Lower leg skin (tissue), 4 donors: ENCODE measurements around the gene AFF2. TPM values are rescaled to one million over a fixed set of nuclear protein-coding genes. Genes with fewer than 3 reads are reported as not detected.

Source experiments
- DNase-seq, 2 donors: peaks; one replicate each; pipeline ENCODE4 v3.0.0-alpha.2; 2019; ENCODE audit warnings: low spot score in 2 of 2
- H3K4me3 ChIP-seq: fragments of 200-600 bp; sonication (generic); 2 replicates; pipeline ENCODE4 v1.5.1; 2017; ENCODE audit warnings: mild to moderate bottlenecking, low read depth; ENCODE audit not compliant: poor library complexity, severe bottlenecking
- POLR2A ChIP-seq, 2 donors: fragments of 450-650 bp; IDR thresholded peaks; one replicate each; pipeline ENCODE4 v1.6.1; 2016 to 2017; ENCODE audit warnings: antibody characterized with exemption in 2 of 2, mild to moderate bottlenecking in 1 of 2, moderate library complexity in 1 of 2
- WGBS, 2 donors: methylation state at CpG; one replicate each; pipeline ENCODE4 v1.1.5; 2018; 5-methylcytosine and 5-hydroxymethylcytosine counted together
- intact Hi-C: fragments of 100-400 bp; cut with DNase I; formaldehyde crosslinking; loops from one replicate; pipeline ENCODE4 v1.15.0; 2023; ENCODE audit warnings: low total_unique reads
- total RNA-seq, 4 donors: library from RNA; depleted of rRNA; stranded (reverse); fragments of >200 nt; gene quantifications; one replicate each; pipeline ENCODE4 v1.1.0, GENCODE V29; 2016
- TF ChIP-seq, protein P1 (sequence below), 3 donors: fragments of 450-650 bp; IDR thresholded peaks; one replicate each; pipeline ENCODE4 v1.5.1; 2016; ENCODE audit warnings: antibody characterized with exemption in 3 of 3, mild to moderate bottlenecking in 3 of 3, moderate library complexity in 2 of 3

Gene AFF2
- total RNA-seq, 4 donors from 2014 or later: 1.1 to 6.4 (median 2.5) TPM

GRCh38 chrX:148536961-148537360, 36.5 kb downstream of the AFF2 start:
- WGBS, 2 donors: 81% methylated on average over 1 of the region's 1 CpG
- intact Hi-C loops: no loop called here
- TF ChIP-seq, protein P1, sequence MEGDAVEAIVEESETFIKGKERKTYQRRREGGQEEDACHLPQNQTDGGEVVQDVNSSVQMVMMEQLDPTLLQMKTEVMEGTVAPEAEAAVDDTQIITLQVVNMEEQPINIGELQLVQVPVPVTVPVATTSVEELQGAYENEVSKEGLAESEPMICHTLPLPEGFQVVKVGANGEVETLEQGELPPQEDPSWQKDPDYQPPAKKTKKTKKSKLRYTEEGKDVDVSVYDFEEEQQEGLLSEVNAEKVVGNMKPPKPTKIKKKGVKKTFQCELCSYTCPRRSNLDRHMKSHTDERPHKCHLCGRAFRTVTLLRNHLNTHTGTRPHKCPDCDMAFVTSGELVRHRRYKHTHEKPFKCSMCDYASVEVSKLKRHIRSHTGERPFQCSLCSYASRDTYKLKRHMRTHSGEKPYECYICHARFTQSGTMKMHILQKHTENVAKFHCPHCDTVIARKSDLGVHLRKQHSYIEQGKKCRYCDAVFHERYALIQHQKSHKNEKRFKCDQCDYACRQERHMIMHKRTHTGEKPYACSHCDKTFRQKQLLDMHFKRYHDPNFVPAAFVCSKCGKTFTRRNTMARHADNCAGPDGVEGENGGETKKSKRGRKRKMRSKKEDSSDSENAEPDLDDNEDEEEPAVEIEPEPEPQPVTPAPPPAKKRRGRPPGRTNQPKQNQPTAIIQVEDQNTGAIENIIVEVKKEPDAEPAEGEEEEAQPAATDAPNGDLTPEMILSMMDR (IDR thresholded peaks at IDR 0.05): no peak
- TF ChIP-seq POLR2A (IDR thresholded peaks at IDR 0.05): no peak
- no peak for DNase-seq
- H3K4me3 ChIP-seq: no peak overlapping the region

GRCh38 chrX:148537556-148538182, 37.3 kb downstream of the AFF2 start:
- WGBS, 2 donors: 72 to 76% methylated on average over 15 of the region's 15 CpGs
- no peak for DNase-seq
- intact Hi-C loops: no loop called here
- no peak overlapping the region for H3K4me3 ChIP-seq
- TF ChIP-seq, protein P1 (IDR thresholded peaks at IDR 0.05): no peak
- TF ChIP-seq POLR2A (IDR thresholded peaks at IDR 0.05): no peak

DNA sequence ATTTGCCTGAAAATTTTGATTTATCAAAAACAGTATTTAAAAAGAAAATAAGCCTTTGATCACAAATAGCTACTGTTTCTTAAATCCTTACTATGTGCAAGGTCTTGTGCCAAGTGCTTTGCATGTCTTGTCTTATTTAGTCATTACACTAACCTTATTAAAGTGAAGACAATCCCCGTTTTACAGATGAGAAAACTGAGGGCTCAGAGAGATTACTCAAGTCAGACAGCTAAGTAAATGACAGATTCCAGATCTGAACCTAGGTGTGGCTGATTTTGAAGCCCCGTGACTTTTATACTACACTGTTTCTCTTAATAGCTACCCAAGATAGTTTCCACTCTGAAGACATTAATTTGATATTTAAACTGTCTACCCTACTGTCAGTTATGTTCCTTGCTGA, 38.2 kb downstream of the AFF2 start:
- TF ChIP-seq POLR2A (IDR thresholded peaks at IDR 0.05): no peak
- TF ChIP-seq, protein P1 (IDR thresholded peaks at IDR 0.05): no peak
- DNase-seq: no peak
- H3K4me3 ChIP-seq: no peak overlapping the region
- WGBS, 2 donors: 75 to 91% methylated on average over 2 of the region's 2 CpGs
- intact Hi-C loops: no loop called here

- DNase-seq: no peak
- WGBS, 2 donors: 44 to 83% methylated on average over 1 of the region's 1 CpG
- no peak for TF ChIP-seq POLR2A (IDR thresholded peaks at IDR 0.05)
- TF ChIP-seq, protein P1 (IDR thresholded peaks at IDR 0.05): no peak
- intact Hi-C loops: no loop called here
- H3K4me3 ChIP-seq: no peak overlapping the region
Measured at GRCh38 chrX:148540114-148540513, 39.7 kb downstream of the AFF2 start.

- no peak for DNase-seq
- TF ChIP-seq POLR2A (IDR thresholded peaks at IDR 0.05): no peak
- TF ChIP-seq, protein P1 (IDR thresholded peaks at IDR 0.05): no peak
Measured at GRCh38 chrX:148540671-148541583, 40.5 kb downstream of the AFF2 start.

More at GRCh38 chrX:148540671-148541583, 40.5 kb downstream of the AFF2 start:
- intact Hi-C loops: no loop called here
- H3K4me3 ChIP-seq: no peak overlapping the region
- WGBS, 2 donors: 70 to 84% methylated on average over 10 of the region's 10 CpGs
